ENCODE measurements around the gene PIGZ.

The PIGZ gene

DNA sequence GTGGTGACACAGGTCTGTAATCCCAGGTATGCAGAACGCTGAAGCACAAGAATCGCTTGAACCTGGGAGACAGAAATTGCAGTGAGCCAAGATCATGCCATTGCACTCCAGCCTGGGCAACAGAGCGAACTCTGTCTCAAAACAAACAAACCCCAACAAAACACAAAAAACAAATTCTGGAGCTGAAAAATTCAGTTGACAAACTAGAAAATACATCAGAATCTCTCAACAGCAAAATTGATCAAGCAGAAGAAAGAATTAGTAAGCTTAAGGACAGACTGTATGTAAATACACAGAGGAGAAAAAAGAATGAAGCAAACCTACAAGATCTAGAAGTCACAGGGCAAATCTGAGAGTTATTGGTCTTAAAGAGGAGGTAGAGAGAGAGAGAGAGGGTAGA is 51.6 kb downstream of the PIGZ start:
- Histone ChIP-seq H3K9me3 (ENCODE audit: control insufficient read depth, low read depth, low read length) (no peaks in the 10 kb centered on the region), H3K27ac (ENCODE audit: low read length) (no peak overlapping the region), H3K9ac (ENCODE audit: low read length) (no peak overlapping the region), H3K4me3 (ENCODE audit: low read length) (no peak overlapping the region), H3K4me1 (ENCODE audit: control insufficient read depth, low read depth, low read length) (no peaks in the 10 kb centered on the region), H3K36me3 (ENCODE audit: control insufficient read depth, low read depth, low read length) (no peaks in the 10 kb centered on the region), H3K27me3 (ENCODE audit: control insufficient read depth, insufficient read depth, low read length) (no peaks in the 10 kb centered on the region)

DNA sequence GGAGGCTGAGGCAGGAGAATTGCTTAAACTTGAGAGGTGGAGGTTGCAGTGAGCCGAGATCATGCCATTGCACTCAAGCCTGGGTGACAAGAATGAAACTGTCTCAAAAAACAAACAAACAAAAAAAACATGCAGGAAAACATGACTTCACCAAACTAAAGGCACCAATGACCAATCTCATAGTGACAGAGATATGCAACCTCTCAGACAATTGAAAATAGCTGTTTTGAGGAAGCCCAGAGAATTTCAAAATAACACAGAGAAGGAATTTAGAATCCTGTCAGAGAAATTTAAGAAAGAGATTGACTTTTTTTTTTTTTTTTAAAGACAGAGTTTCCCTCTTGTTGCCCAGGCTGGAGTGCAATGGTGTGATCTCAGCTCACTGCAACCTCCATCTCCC is 52.4 kb downstream of the PIGZ start:
- H3K36me3 ChIP-seq (ENCODE audit: control insufficient read depth, low read depth, low read length), result no peaks in the 10 kb centered on the region
- no peaks in the 10 kb centered on the region for H3K4me1 ChIP-seq (ENCODE audit: control insufficient read depth, low read depth, low read length)
- H3K9ac ChIP-seq (ENCODE audit: low read length), result no peak overlapping the region
- no peaks in the 10 kb centered on the region for H3K27me3 ChIP-seq (ENCODE audit: control insufficient read depth, insufficient read depth, low read length)
- no peak overlapping the region for H3K27ac ChIP-seq (ENCODE audit: low read length)
- no peak overlapping the region for H3K4me3 ChIP-seq (ENCODE audit: low read length)
- no peaks in the 10 kb centered on the region for H3K9me3 ChIP-seq (ENCODE audit: control insufficient read depth, low read depth, low read length)

DNA sequence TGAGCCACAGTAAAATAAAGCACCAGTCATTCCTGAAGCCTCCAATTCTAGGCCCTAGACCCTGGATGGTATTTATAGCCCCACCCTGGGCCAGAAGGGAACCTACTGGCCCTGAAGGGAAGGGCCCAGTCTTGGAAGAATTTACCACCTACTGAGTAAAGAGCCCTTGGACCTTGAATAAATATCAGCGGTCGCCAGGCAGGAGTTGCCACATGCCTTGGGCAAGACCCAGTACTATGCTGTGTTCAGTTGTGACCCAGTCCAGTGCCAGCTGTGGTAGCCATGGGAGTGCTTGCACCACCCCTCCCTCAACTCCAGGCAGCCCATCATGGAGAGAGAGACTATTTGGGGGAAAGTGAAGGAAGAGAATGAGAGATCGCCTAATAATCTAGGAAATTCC is 53.3 kb downstream of the PIGZ start:
- H3K27ac ChIP-seq (ENCODE audit: low read length), result no peak overlapping the region
- no peaks in the 10 kb centered on the region for H3K27me3 ChIP-seq (ENCODE audit: control insufficient read depth, insufficient read depth, low read length)
- no peak overlapping the region for H3K4me3 ChIP-seq (ENCODE audit: low read length)
- H3K9me3 ChIP-seq (ENCODE audit: control insufficient read depth, low read depth, low read length), result no peaks in the 10 kb centered on the region
- no peak overlapping the region for H3K9ac ChIP-seq (ENCODE audit: low read length)
- H3K4me1 ChIP-seq (ENCODE audit: control insufficient read depth, low read depth, low read length), result no peaks in the 10 kb centered on the region
- no peaks in the 10 kb centered on the region for H3K36me3 ChIP-seq (ENCODE audit: control insufficient read depth, low read depth, low read length)

- no peak overlapping the region for H3K27ac ChIP-seq (ENCODE audit: low read length)
- no peaks in the 10 kb centered on the region for H3K27me3 ChIP-seq (ENCODE audit: control insufficient read depth, insufficient read depth, low read length)
- H3K9me3 ChIP-seq (ENCODE audit: control insufficient read depth, low read depth, low read length), result no peaks in the 10 kb centered on the region
- H3K9ac ChIP-seq (ENCODE audit: low read length), result no peak overlapping the region
- no peak overlapping the region for H3K4me3 ChIP-seq (ENCODE audit: low read length)
- H3K4me1 ChIP-seq (ENCODE audit: control insufficient read depth, low read depth, low read length), result no peaks in the 10 kb centered on the region
- H3K36me3 ChIP-seq (ENCODE audit: control insufficient read depth, low read depth, low read length), result no peaks in the 10 kb centered on the region
These were observed 53.8 kb downstream of the PIGZ start for GRCh38 chr3:196914866-196915265.

- Histone ChIP-seq H3K36me3 (ENCODE audit: control insufficient read depth, low read depth, low read length) (peaks cover 47% of the 10 kb centered on the region), H3K9me3 (ENCODE audit: control insufficient read depth, low read depth, low read length) (peaks cover under 1% of the 10 kb centered on the region)
These were observed 64.9 kb downstream of the PIGZ start for GRCh38 chr3:196903740-196904139.

DNA sequence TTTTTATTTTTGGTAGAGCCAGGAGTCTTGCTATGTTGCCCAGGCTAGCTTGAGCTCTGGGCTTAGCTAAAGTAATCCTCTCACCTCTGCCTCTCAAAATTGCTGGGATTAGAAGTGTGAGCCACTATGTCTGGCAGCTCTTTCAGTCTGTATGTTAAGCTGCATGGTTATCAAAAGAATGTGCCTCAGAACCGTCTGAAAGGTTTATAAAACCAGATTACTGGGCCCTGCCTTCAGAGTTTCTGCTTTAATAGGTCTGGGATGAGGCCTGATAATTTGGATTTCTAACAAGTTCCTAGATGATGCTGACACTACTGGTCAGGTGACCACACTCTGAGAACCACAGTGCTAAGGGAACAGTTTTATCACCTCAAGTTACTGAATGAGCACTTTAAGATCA is 66.3 kb downstream of the PIGZ start:
- H3K9ac ChIP-seq (ENCODE audit: low read length), result no peak overlapping the region
- no peaks in the 10 kb centered on the region for H3K4me1 ChIP-seq (ENCODE audit: control insufficient read depth, low read depth, low read length)
- no peaks in the 10 kb centered on the region for H3K27me3 ChIP-seq (ENCODE audit: control insufficient read depth, insufficient read depth, low read length)
- no peak overlapping the region for H3K27ac ChIP-seq (ENCODE audit: low read length)
- H3K9me3 ChIP-seq (ENCODE audit: control insufficient read depth, low read depth, low read length), result peaks cover 4% of the 10 kb centered on the region
- H3K36me3 ChIP-seq (ENCODE audit: control insufficient read depth, low read depth, low read length), result peaks cover 44% of the 10 kb centered on the region
- H3K4me3 ChIP-seq (ENCODE audit: low read length), result no peak overlapping the region

More at GRCh38 chr3:196903740-196904139, 64.9 kb downstream of the PIGZ start:
- no peaks in the 10 kb centered on the region for H3K4me1 ChIP-seq (ENCODE audit: control insufficient read depth, low read depth, low read length)
- no peak overlapping the region for H3K9ac ChIP-seq (ENCODE audit: low read length)
- no peaks in the 10 kb centered on the region for H3K27me3 ChIP-seq (ENCODE audit: control insufficient read depth, insufficient read depth, low read length)
- no peak overlapping the region for H3K4me3 ChIP-seq (ENCODE audit: low read length)
- no peak overlapping the region for H3K27ac ChIP-seq (ENCODE audit: low read length)

DNA sequence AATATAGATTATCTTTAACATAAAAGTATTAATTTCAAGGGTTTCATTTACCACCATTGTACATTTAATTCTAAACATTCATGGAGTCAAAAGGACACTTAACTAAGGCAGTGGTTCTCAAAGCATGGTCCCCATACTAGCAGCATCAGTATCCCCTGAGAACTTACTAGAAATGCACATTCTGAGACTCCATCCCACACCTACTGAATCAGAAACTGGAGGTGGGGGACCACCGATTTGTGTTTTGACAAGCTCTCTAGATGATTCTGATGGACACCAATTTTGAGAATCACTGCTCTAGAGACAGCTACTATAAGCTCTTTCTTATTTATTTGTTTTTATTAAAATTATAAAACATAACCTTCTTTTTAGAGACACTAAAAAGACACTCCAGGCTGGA is 66.9 kb downstream of the PIGZ start:
- H3K36me3 ChIP-seq (ENCODE audit: control insufficient read depth, low read depth, low read length), result peaks cover 42% of the 10 kb centered on the region
- H3K4me3 ChIP-seq (ENCODE audit: low read length), result no peak overlapping the region
- H3K9ac ChIP-seq (ENCODE audit: low read length), result no peak overlapping the region
- H3K27me3 ChIP-seq (ENCODE audit: control insufficient read depth, insufficient read depth, low read length), result no peaks in the 10 kb centered on the region
- H3K9me3 ChIP-seq (ENCODE audit: control insufficient read depth, low read depth, low read length), result peaks cover 4% of the 10 kb centered on the region
- no peak overlapping the region for H3K27ac ChIP-seq (ENCODE audit: low read length)
- H3K4me1 ChIP-seq (ENCODE audit: control insufficient read depth, low read depth, low read length), result no peaks in the 10 kb centered on the region

Data from iPS-18a (cell line).